Transverse colon (tissue), 4 donors: ENCODE measurements around the gene PTGIS. TPM values are rescaled to one million over a fixed set of nuclear protein-coding genes. Genes with fewer than 3 reads are reported as not detected.

Experiments used
- DNase-seq: peaks from one replicate; pipeline ENCODE4 v3.0.0-alpha.2; 2019
- H3K27ac ChIP-seq, 4 donors: fragments of 200-600 bp; sonication (generic); 2 replicates each; pipeline ENCODE4 v1.5.1; 2016 to 2018; ENCODE audit warnings: inconsistent platforms in 4 of 4
- H3K27me3 ChIP-seq: fragments of 200-600 bp; sonication (generic); 2 replicates; pipeline ENCODE4 v1.5.1; 2017; ENCODE audit warnings: inconsistent platforms
- H3K36me3 ChIP-seq, 4 donors: fragments of 200-600 bp; sonication (generic); 2 replicates each; pipeline ENCODE4 v1.5.1; 2017 to 2019; ENCODE audit warnings: inconsistent platforms in 4 of 4
- H3K4me1 ChIP-seq, 4 donors: fragments of 200-600 bp; sonication (generic); 2 replicates each; pipeline ENCODE4 v1.5.1; 2017 to 2020; ENCODE audit warnings: inconsistent platforms in 4 of 4
- H3K4me3 ChIP-seq, 4 donors: fragments of 200-600 bp; sonication (generic); 1 replicate in 1 of 4; 2 replicates in 3 of 4; pipeline versions ENCODE4 v1.5.1 to v1.6.1; 2017 to 2019; ENCODE audit warnings: inconsistent platforms in 4 of 4
- H3K9me3 ChIP-seq, 2 donors: fragments of 200-600 bp; sonication (generic); 2 replicates each; pipeline ENCODE4 v1.5.1; 2017 to 2019; ENCODE audit warnings: inconsistent platforms in 2 of 2
- CTCF ChIP-seq, 5 experiments: fragments of 200-600 bp in 3 of 5; fragments of 450-650 bp in 2 of 5; sonication (generic) in 3 of 5; IDR thresholded peaks; 1 replicate in 2 of 5; 2 replicates in 3 of 5; pipeline ENCODE4 v1.5.1; 2016 to 2017; ENCODE audit warnings: antibody characterized with exemption in 5 of 5, inconsistent platforms in 3 of 5, mild to moderate bottlenecking in 2 of 5, moderate library complexity in 1 of 5
- EP300 ChIP-seq: sonication (generic); formaldehyde crosslinking; IDR thresholded peaks from one replicate; pipeline ENCODE4 v1.6.1; 2017; ENCODE audit warnings: antibody characterized with exemption, low read depth
- POLR2A ChIP-seq: fragments of 450-650 bp; IDR thresholded peaks from one replicate; pipeline ENCODE4 v1.6.1; 2016; ENCODE audit warnings: antibody characterized with exemption, mild to moderate bottlenecking, moderate library complexity
- POLR2AphosphoS5 ChIP-seq, 3 donors: sonication (generic); formaldehyde crosslinking; IDR thresholded peaks; one replicate each; pipeline ENCODE4 v1.6.1; 2016; ENCODE audit warnings: antibody characterized with exemption in 3 of 3
- WGBS, 2 donors: methylation state at CpG; one replicate each; pipeline ENCODE4 v1.1.5; 2018; ENCODE audit warnings: low coverage in 1 of 2; 5-methylcytosine and 5-hydroxymethylcytosine counted together
- in situ Hi-C, 4 donors: fragments of 200-750 bp; cut with MboI; loops; one replicate each; pipeline versions ENCODE4 v1.15.0 to v1.15.1; 2017; ENCODE audit warnings: low sequenced_read_pairs in 3 of 4, low pct_ligation_motif_present in 1 of 4, low pct_unique_long_range_greater_than_20kb in 1 of 4
- intact Hi-C: fragments of 100-400 bp; cut with DNase I; formaldehyde crosslinking; loops from one replicate; pipeline ENCODE4 v1.15.1; 2023; ENCODE audit warnings: low total_unique reads
- total RNA-seq, 4 donors: library from RNA; depleted of rRNA; stranded (reverse); fragments of >200 nt; gene quantifications; one replicate each; pipeline ENCODE4 v1.1.0, GENCODE V29; 2016

Gene PTGIS
- total RNA-seq, 4 donors from 2014 or later, result 9.4 to 22.3 (median 15.6) TPM

GRCh38 chr20:49478754-49479689 is 88.9 kb downstream of the PTGIS start:
- peaks cover 46% of the 10 kb centered on the region for H3K27me3 ChIP-seq
- H3K36me3 ChIP-seq, result no peaks in the 10 kb centered on the region
- no peak for TF ChIP-seq POLR2A
- no peak for TF ChIP-seq CTCF (IDR thresholded peaks at IDR 0.05)
- TF ChIP-seq POLR2AphosphoS5 (IDR thresholded peaks at IDR 0.05), result no peak
- TF ChIP-seq EP300, result no peak
- peaks cover 0 to 9% (median 4%) of the 10 kb centered on the region in 4 donors for H3K4me1 ChIP-seq
- no peak overlapping the region for H3K4me3 ChIP-seq
- H3K27ac ChIP-seq, result no peak overlapping the region
- no peaks in the 10 kb centered on the region for H3K9me3 ChIP-seq
- intact Hi-C loops, result no loop called here
- in situ Hi-C loops, result no loop called here
- 65 to 80% methylated on average over 5 of the region's 5 CpGs for WGBS, 2 donors
- DNase-seq, result no peak

- no peak overlapping the region for H3K27ac ChIP-seq
- peaks cover 40% of the 10 kb centered on the region for H3K27me3 ChIP-seq
- in situ Hi-C loops (no loop called here), intact Hi-C loops (no loop called here)
- H3K36me3 ChIP-seq, result no peaks in the 10 kb centered on the region
- no peak for DNase-seq
- H3K9me3 ChIP-seq, result no peaks in the 10 kb centered on the region
- 40 to 50% methylated on average over 1 to 7 of the region's 7 CpGs for WGBS, 2 donors
- TF ChIP-seq POLR2AphosphoS5 (IDR thresholded peaks at IDR 0.05), result no peak
- no peak for TF ChIP-seq EP300
- no peak for TF ChIP-seq CTCF (IDR thresholded peaks at IDR 0.05)
- no peak for TF ChIP-seq POLR2A
- H3K4me1 ChIP-seq, result peaks cover 0 to 5% (median 2%) of the 10 kb centered on the region in 4 donors
- H3K4me3 ChIP-seq, result no peak overlapping the region
Observed at GRCh38 chr20:49478266-49478665, 89.7 kb downstream of the PTGIS start.

- intact Hi-C loops (no loop called here), in situ Hi-C loops (no loop called here)
- WGBS, 2 donors, result 80% methylated on average over 3 of the region's 3 CpGs; no CpG with 5 or more reads in 1 of the 2 donors
- peaks cover 30% of the 10 kb centered on the region for H3K27me3 ChIP-seq
- no peak overlapping the region for H3K27ac ChIP-seq
- H3K4me3 ChIP-seq, result no peak overlapping the region
- DNase-seq, result no peak
- H3K9me3 ChIP-seq, result no peaks in the 10 kb centered on the region
- TF ChIP-seq POLR2AphosphoS5 (IDR thresholded peaks at IDR 0.05) (no peak), EP300 (no peak), POLR2A (no peak), CTCF (IDR thresholded peaks at IDR 0.05) (no peak)
- H3K36me3 ChIP-seq, result no peaks in the 10 kb centered on the region
- H3K4me1 ChIP-seq, result no peaks in the 10 kb centered on the region
Observed at GRCh38 chr20:49477200-49477599, 90.7 kb downstream of the PTGIS start.

- 67 to 74% methylated on average over 3 to 7 of the region's 7 CpGs for WGBS, 2 donors
- TF ChIP-seq POLR2AphosphoS5 (IDR thresholded peaks at IDR 0.05) (no peak), EP300 (no peak), POLR2A (no peak), CTCF (IDR thresholded peaks at IDR 0.05) (no peak)
- intact Hi-C loops, result no loop called here
Observed at GRCh38 chr20:49476016-49476355, 92.0 kb downstream of the PTGIS start.

More at GRCh38 chr20:49476016-49476355, 92.0 kb downstream of the PTGIS start:
- no peak overlapping the region for H3K4me3 ChIP-seq
- in situ Hi-C loops, result no loop called here
- H3K36me3 ChIP-seq, result no peaks in the 10 kb centered on the region
- no peaks in the 10 kb centered on the region for H3K9me3 ChIP-seq
- H3K27ac ChIP-seq, result no peak overlapping the region
- H3K27me3 ChIP-seq, result peaks cover 20% of the 10 kb centered on the region
- H3K4me1 ChIP-seq, result no peaks in the 10 kb centered on the region
- no peak for DNase-seq
